ENCODE data around the gene CYTH1. TPM values are rescaled to one million over a fixed set of nuclear protein-coding genes. Genes with fewer than 3 reads are reported as not detected.

The CYTH1 gene
- total RNA-seq, 1 experiment from 2014 or later, result 9.7 TPM

DNA sequence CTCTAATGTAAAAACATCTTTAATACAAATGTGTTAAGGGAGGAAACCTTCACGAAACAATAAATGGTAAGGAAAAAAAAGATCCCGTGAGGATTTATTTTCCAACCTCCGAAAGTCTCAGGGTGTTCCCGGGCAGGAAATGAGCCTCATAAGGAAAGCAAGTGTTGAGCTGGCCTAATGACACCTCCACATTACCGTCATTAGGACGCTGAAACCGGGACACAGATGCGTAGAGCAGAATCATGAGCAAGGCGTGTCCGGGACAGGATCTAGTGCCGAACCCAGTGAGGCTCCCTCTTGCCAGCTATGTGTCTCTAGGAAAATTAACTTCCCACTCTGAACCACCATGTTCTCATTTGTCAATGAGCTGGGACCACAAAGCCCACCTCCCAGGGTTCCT lies 22.7 kb upstream of the CYTH1 start:
- H3K9me3 ChIP-seq (ENCODE audit: control insufficient read depth, low read depth, low read length), result no peaks in the 10 kb centered on the region
- no peak overlapping the region for H4K8ac ChIP-seq (replicated peaks; ENCODE audit: insufficient read length, low read depth, low read length)
- H3K18ac ChIP-seq (ENCODE audit: insufficient read length, low read depth, low read length), result no peak overlapping the region
- WGBS (ENCODE audit: extremely low coverage, insufficient read length, low lambda C conversion rate), result no CpG with 5 or more reads among the region's 11 CpGs
- H2BK5ac ChIP-seq (ENCODE audit: insufficient read length, low read length), result no peak overlapping the region
- Mint-ChIP-seq H3K36me3 (ENCODE audit: insufficient read depth in 1 of 3, low read depth in 3 of 3) (peaks cover 54 to 87% (median 79%) of the 10 kb centered on the region in 3 experiments; a peak in 6 of 7 replicates), H3K4me1 (no peaks in the 10 kb centered on the region), H3K4me3 (no peak overlapping the region), H3K9me3 (no peaks in the 10 kb centered on the region), H3K27ac (peak overlapping the region in 1 of 3 experiments; percentile 61; a peak in 2 of 7 replicates), H3K27me3 (ENCODE audit: low read depth) (no peaks in the 10 kb centered on the region; the same call in 1 of the 2 replicates)
- no peak overlapping the region for H3K9ac ChIP-seq (ENCODE audit: extremely low read depth, insufficient read length, low read length)
- DNase-seq, result no peak
- H3K56ac ChIP-seq (ENCODE audit: insufficient read length, low read depth, low read length), result no peak overlapping the region
- H2AK5ac ChIP-seq (ENCODE audit: insufficient read length, low read length), result no peak overlapping the region
- no peaks in the 10 kb centered on the region for H3K23me2 ChIP-seq (ENCODE audit: insufficient read length, low read depth, low read length, poor library complexity, severe bottlenecking)
- H3K4me1 ChIP-seq (ENCODE audit: insufficient read depth, low read length), result no peaks in the 10 kb centered on the region
- H4K91ac ChIP-seq (ENCODE audit: insufficient read length, low read depth, low read length), result no peak overlapping the region
- H3K4ac ChIP-seq (ENCODE audit: low read depth, low read length), result no peak overlapping the region
- H2BK20ac ChIP-seq (ENCODE audit: low read depth, low read length, poor library complexity, severe bottlenecking), result no peak overlapping the region
- no peak overlapping the region for H3K14ac ChIP-seq (ENCODE audit: insufficient read depth, low read length)
- no peak overlapping the region for H3K23ac ChIP-seq (ENCODE audit: insufficient read length, low read depth, low read length)
- H4K20me1 ChIP-seq (ENCODE audit: control insufficient read depth, insufficient read depth, insufficient read length), result no peaks in the 10 kb centered on the region
- H2BK12ac ChIP-seq (ENCODE audit: insufficient read length, low read depth, low read length), result no peak overlapping the region
- H3K79me1 ChIP-seq (ENCODE audit: insufficient read depth, low read depth, low read length, poor library complexity, severe bottlenecking), result no peaks in the 10 kb centered on the region
- H2BK120ac ChIP-seq (ENCODE audit: low read depth, low read length, poor library complexity, severe bottlenecking), result no peak overlapping the region
- no peaks in the 10 kb centered on the region for H3K27me3 ChIP-seq (ENCODE audit: insufficient read depth, low read length)
- no peak overlapping the region for H3T11ph ChIP-seq (ENCODE audit: low read length)
- TF ChIP-seq, protein P1, sequence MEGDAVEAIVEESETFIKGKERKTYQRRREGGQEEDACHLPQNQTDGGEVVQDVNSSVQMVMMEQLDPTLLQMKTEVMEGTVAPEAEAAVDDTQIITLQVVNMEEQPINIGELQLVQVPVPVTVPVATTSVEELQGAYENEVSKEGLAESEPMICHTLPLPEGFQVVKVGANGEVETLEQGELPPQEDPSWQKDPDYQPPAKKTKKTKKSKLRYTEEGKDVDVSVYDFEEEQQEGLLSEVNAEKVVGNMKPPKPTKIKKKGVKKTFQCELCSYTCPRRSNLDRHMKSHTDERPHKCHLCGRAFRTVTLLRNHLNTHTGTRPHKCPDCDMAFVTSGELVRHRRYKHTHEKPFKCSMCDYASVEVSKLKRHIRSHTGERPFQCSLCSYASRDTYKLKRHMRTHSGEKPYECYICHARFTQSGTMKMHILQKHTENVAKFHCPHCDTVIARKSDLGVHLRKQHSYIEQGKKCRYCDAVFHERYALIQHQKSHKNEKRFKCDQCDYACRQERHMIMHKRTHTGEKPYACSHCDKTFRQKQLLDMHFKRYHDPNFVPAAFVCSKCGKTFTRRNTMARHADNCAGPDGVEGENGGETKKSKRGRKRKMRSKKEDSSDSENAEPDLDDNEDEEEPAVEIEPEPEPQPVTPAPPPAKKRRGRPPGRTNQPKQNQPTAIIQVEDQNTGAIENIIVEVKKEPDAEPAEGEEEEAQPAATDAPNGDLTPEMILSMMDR (conservative IDR thresholded peaks at IDR 0.05), result no peak
- H3K4me2 ChIP-seq (ENCODE audit: insufficient read depth, insufficient read length, low read length), result no peak overlapping the region
- H4K5ac ChIP-seq (ENCODE audit: insufficient read length, low read depth, low read length), result no peak overlapping the region
- no peak overlapping the region for H3K27ac ChIP-seq (ENCODE audit: insufficient read length, low read depth, low read length)
- H3K79me2 ChIP-seq (ENCODE audit: insufficient read depth, low read length), result no peaks in the 10 kb centered on the region
- no peak overlapping the region for H2BK15ac ChIP-seq (ENCODE audit: low read depth, low read length)
- H2AFZ ChIP-seq (ENCODE audit: low read length), result no peak overlapping the region
